Measurements from ENCODE around the gene PAK4.

The PAK4 gene

DNA sequence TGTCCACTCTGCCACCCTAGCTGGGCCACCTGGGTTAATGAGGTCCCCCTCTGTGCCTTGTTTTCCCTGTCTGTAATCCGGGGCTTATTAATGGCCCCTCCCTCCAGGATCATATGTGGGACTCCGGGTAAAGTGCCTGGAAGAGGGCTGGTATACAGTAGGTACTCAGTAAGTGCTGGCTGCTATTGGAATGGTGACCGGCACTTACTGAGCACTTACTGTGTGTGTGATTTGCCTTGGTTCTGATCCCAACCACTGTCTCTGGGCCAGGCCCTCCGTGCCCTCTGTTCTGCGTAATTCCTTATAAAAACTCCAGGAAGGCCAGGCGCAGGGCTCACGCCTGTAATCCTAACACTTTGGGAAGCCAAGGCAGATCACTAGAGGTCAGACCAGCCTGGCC is 40.3 kb downstream of the PAK4 start:
- Histone ChIP-seq H4K20me1 (ENCODE audit: low read depth, low read length) (no peaks in the 10 kb centered on the region), H3K9me3 (ENCODE audit: insufficient read depth, low read length) (no peaks in the 10 kb centered on the region), H3K4me2 (ENCODE audit: low read depth, low read length, poor library complexity, severe bottlenecking) (no peak overlapping the region)

DNA sequence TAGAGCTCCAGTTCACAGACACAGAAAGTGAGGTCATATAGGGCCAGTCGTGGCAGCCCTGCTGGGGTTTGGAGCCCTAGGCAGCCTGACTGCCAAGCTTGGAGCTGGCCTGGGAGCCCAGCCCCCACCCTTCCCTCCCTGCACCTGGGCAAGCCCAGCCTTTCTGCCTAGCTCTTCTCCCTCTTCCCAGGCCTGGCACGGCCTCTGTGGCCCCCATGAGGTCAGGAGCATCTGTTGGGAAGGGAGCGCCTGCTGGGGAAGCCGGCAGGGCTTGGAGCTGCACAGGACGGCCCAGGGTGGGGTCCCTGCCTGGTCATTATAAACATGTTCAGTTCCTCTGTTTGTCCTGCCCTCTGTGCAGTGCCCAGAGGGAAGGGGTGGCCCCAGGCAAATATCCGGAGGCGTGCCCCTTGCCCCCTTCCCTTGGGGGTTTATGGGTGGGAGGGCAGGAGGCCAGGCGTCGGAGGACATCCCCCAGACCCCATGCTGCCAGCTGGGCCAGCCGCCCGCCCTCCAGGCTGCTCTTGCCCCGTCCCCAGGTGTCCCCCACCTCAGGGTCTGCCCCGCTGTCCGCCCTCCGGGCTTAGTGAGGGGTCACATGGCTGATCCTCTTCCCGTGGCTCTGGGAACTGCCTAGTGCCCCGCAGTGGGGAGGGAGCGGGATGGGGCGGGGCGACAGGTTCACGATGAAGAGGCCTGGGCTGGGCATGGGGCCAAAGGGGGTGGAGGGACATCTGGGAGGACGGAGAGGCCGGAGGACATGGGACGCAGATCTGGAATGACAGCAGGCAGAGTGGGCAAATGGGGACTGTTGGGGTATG is 41.2 kb downstream of the PAK4 start:
- no peak overlapping the region for H3K4me3 ChIP-seq (ENCODE audit: insufficient read depth, low read length, poor library complexity, severe bottlenecking)
- no peaks in the 10 kb centered on the region for H3K9me2 ChIP-seq (replicated peaks; ENCODE audit: insufficient read depth, low read length)
- H3K36me3 ChIP-seq (ENCODE audit: low read length) = no peaks in the 10 kb centered on the region
- TF ChIP-seq, protein P1, sequence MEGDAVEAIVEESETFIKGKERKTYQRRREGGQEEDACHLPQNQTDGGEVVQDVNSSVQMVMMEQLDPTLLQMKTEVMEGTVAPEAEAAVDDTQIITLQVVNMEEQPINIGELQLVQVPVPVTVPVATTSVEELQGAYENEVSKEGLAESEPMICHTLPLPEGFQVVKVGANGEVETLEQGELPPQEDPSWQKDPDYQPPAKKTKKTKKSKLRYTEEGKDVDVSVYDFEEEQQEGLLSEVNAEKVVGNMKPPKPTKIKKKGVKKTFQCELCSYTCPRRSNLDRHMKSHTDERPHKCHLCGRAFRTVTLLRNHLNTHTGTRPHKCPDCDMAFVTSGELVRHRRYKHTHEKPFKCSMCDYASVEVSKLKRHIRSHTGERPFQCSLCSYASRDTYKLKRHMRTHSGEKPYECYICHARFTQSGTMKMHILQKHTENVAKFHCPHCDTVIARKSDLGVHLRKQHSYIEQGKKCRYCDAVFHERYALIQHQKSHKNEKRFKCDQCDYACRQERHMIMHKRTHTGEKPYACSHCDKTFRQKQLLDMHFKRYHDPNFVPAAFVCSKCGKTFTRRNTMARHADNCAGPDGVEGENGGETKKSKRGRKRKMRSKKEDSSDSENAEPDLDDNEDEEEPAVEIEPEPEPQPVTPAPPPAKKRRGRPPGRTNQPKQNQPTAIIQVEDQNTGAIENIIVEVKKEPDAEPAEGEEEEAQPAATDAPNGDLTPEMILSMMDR (IDR thresholded peaks at IDR 0.05; ENCODE audit: insufficient read depth, low read length, poor library complexity, severe bottlenecking) = no peak
- no peak for TF ChIP-seq EZH2phosphoT487 (conservative IDR thresholded peaks at IDR 0.05; ENCODE audit: low read length)
- no peaks in the 10 kb centered on the region for H4K20me1 ChIP-seq (ENCODE audit: low read depth, low read length)
- no peaks in the 10 kb centered on the region for H3F3A ChIP-seq (ENCODE audit: insufficient read depth)
- H3K9ac ChIP-seq (ENCODE audit: low read length) = no peak overlapping the region
- no peaks in the 10 kb centered on the region for H3K79me2 ChIP-seq (ENCODE audit: insufficient read depth, low read length)
- no peaks in the 10 kb centered on the region for H3K27me3 ChIP-seq (ENCODE audit: low read length)
- H3K4me2 ChIP-seq (ENCODE audit: low read depth, low read length, poor library complexity, severe bottlenecking) = no peak overlapping the region
- no peak overlapping the region for H3K27ac ChIP-seq (ENCODE audit: low read depth, low read length)
- H3K9me3 ChIP-seq (ENCODE audit: insufficient read depth, low read length) = no peaks in the 10 kb centered on the region
- no peak overlapping the region for H2AFZ ChIP-seq (ENCODE audit: low read depth, low read length, severe bottlenecking)

More for the DNA sequence above, 40.3 kb downstream of the PAK4 start:
- Histone ChIP-seq H3K4me3 (ENCODE audit: insufficient read depth, low read length, poor library complexity, severe bottlenecking) (no peak overlapping the region), H3K36me3 (ENCODE audit: low read length) (no peaks in the 10 kb centered on the region), H2AFZ (ENCODE audit: low read depth, low read length, severe bottlenecking) (no peak overlapping the region), H3K27ac (ENCODE audit: low read depth, low read length) (no peak overlapping the region), H3K9me2 (replicated peaks; ENCODE audit: insufficient read depth, low read length) (no peaks in the 10 kb centered on the region), H3F3A (ENCODE audit: insufficient read depth) (no peaks in the 10 kb centered on the region), H3K27me3 (ENCODE audit: low read length) (no peaks in the 10 kb centered on the region), H3K9ac (ENCODE audit: low read length) (no peak overlapping the region), H3K79me2 (ENCODE audit: insufficient read depth, low read length) (no peaks in the 10 kb centered on the region)
- TF ChIP-seq EZH2phosphoT487 (conservative IDR thresholded peaks at IDR 0.05; ENCODE audit: low read length) = no peak
- TF ChIP-seq, protein P1 (IDR thresholded peaks at IDR 0.05; ENCODE audit: insufficient read depth, low read length, poor library complexity, severe bottlenecking) = no peak

DNA sequence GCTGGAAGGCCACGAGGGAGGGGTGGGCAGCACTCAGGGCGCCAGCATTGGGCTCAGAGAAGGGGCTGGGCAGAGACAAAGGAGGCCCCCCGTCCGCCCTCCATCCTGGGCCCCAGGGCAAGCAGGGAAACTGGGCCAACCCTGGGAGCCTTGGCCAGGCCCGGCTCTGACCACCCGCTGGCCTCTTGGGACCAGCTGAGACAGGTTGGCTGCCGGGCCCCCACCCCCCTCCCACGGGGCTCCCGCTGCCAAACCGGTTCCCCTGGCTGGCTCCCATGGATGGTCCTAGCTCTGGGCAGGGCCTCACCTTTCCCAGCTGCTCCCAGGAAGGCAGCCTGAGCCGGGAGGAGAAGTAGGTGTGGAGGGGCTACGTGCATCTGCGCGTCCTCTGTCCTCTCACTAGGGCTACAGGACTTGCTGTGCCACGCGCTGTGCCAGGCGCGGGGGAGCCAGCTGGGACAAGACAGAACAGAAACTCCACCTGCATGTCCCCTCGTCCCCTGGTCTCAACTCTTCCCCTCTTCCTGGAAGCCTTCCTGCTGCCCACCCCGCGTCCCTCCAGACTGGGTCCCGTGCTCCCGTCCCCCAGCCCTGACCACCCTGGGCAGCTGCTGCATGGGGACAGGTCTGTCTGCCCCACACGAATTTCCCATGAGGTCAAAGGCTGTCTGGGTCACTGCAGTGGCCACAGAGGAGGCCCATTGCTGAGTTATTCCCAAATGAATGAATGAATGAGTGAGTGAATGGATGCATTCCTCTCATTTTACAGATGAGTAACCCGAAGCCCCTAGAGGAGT is 42.1 kb downstream of the PAK4 start:
- H3K27ac ChIP-seq (ENCODE audit: low read depth, low read length) = no peak overlapping the region
- no peak overlapping the region for H3K4me3 ChIP-seq (ENCODE audit: insufficient read depth, low read length, poor library complexity, severe bottlenecking)
- no peaks in the 10 kb centered on the region for H3K9me3 ChIP-seq (ENCODE audit: insufficient read depth, low read length)
- no peak overlapping the region for H3K4me2 ChIP-seq (ENCODE audit: low read depth, low read length, poor library complexity, severe bottlenecking)
- H3K9me2 ChIP-seq (replicated peaks; ENCODE audit: insufficient read depth, low read length) = no peaks in the 10 kb centered on the region
- H3K36me3 ChIP-seq (ENCODE audit: low read length) = no peaks in the 10 kb centered on the region
- no peak overlapping the region for H2AFZ ChIP-seq (ENCODE audit: low read depth, low read length, severe bottlenecking)
- H3K9ac ChIP-seq (ENCODE audit: low read length) = no peak overlapping the region
- H3K79me2 ChIP-seq (ENCODE audit: insufficient read depth, low read length) = no peaks in the 10 kb centered on the region
- no peaks in the 10 kb centered on the region for H3K27me3 ChIP-seq (ENCODE audit: low read length)
- TF ChIP-seq, protein P1 (IDR thresholded peaks at IDR 0.05; ENCODE audit: insufficient read depth, low read length, poor library complexity, severe bottlenecking) = no peak
- no peak for TF ChIP-seq EZH2phosphoT487 (conservative IDR thresholded peaks at IDR 0.05; ENCODE audit: low read length)
- H4K20me1 ChIP-seq (ENCODE audit: low read depth, low read length) = no peaks in the 10 kb centered on the region
- H3F3A ChIP-seq (ENCODE audit: insufficient read depth) = no peaks in the 10 kb centered on the region

Data from SU-DHL-6 (cell line).